ENCODE measurements around the gene ACKR2.

ACKR2 gene

DNA sequence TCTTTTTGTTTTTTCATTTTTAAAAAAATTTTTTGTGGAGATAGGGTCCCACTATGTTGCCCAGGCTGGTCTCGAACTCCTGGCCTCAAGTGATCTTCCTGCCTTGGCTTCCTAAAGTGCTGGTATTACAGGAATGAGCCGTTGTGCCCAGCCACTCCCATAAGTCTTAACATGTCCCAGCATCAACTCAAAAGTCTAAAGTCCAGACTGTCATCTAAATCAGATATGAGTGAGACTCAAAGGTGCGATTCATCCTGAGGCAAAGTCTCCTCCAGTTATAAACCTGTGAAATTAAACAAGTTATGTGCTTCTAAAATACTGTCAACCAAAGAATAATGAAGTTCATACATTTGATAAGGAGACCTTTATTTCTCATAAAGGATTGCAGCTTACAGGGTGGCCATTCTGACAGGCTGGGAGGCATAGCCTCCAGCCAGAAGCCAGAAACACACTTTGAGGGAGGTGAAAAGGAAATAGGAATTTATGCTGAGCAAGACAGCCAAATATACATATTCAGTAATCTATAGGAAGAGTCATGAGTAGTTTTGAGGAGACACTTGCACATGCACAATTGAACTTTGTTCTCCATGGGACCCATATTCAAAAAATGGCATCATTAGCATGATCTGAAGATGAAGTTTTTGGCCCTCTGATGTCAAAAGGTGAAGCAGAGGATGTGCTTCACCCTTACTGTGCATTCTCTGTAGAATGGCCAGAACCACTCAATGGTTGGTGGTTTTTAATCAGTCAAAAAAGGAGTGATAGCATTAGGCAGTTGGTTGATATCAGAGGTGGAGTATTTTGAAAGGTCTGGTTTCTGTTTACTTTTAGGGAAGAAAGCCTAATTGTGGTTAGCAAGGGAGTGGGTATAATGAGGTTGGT, 85.7 kb downstream of the ACKR2 start:
- no peak for DNase-seq

DNA sequence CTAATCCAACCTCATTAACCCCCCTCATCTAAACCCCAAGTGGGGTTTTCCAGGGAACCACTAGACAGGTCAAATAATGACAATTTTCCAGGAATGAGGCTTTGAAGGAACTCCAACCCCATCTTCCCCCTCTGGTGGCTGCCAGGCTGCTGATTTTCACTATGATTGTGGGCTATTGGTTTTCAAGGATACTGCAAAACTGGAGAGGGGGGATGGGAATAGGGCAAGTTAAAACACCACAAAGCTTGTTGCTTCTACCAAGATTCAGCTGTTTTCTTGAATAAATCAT, 86.3 kb downstream of the ACKR2 start:
- DNase-seq = no peak

DNA sequence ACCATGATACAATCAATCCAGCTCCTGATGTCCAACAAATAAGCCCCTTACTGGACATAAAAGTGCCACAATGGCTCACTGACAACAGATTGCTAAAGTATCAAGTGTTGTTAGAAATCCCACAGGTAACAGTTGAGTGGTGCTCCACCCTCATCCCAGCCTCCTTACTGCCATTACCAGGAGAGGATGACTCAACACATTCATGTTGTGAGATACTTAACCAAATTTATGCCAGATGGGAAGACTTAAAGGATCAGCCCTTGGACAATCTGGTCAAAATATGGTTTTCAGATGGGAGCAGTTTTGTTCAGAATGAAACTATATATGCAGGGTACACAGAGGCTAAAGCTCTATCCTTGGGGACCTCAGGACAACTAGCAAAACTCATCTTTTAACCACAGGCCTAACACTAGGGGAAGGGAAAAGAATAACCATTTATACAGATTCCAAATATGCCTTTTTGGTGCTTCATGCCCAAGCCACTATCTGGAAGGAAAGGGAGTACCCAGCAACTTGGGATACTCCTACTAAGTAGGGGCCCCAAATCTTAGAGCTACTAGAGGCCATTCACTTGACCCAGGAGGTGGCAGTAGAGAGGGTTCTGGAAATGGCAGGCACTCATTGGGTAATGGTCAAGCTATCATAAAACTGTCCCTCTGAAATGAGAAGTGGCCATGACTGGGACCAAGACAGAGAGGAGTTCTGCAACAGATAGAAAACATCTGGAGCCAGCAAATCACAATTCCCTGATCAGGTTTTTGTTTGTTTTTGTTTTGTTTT, 89.8 kb downstream of the ACKR2 start:
- DNase-seq = no peak

DNA sequence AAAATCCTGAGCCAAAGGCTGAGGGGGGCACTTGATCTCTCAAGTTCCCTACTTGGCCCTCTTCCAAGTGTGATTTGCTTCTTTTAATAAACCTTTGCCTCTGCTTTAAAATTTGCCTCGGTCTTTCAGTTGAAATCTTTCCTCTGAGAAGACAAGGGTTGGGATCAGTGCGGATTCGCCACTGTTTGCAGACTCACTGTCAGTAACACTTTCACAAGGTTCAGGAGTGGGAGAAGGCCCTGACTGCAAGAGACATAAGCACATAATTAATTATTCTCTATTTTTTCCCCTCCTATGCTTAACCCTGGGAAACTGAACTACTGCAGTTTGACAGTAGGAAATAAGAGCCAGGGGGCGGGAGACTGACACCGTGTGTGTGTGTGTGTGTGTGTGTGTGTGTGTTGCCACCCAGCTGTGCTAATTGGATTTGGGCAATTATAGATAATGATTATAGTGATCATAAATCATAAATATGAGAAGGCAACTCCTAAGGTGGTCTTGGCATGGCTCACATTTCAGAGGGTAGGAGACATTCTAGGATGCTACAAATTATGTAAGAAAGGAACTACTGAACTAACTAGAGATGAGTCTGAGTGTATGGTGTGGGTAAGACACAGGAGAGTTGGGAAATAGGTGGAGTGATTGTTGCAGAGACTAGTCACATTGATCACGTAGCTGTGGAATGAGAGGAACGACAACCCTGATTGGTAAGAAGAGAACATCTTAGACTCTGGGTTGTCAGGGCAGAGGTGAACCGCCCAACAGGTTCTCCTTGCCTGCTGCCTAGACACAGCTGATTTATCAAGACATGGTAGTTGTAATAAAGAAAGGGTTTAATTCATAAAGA, 91.2 kb downstream of the ACKR2 start:
- DNase-seq = no peak

DNA sequence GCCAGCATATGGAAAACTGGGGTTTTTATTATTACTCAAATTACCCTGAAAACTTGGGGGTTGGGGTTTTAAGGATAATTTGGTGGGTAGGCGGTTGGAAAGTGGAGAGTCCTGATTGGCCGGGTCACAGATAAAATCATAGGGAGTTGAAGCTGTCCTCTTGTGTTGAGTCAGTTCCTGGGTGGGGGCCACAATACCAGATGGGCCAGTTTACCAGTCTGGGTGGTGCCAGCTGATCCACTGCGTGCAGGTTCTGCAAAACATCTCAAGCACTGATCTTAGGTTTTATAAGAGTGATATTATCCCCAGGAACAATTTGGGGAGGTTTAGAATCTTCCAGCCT, 91.8 kb downstream of the ACKR2 start:
- DNase-seq = peak; percentile 55

DNA sequence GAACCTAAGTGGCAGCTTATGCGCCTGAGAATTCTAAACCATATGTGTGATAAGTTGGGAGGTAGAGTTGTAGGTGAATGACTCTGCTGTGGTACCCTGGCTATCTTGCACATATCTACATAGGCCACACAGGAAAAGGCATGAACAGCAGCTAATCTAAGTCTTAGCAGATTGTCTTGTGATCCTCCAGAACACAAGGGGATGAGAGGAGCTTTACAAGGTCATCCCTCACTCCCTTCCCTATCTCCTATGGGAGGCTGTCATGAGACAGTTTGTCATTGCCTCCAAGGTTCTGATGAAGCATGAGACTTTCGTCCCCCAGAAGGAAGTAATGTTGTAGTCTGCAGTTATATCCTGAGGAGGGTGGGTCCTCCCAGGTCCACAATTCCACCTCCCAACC, 93.0 kb downstream of the ACKR2 start:
- DNase-seq = no peak

DNA sequence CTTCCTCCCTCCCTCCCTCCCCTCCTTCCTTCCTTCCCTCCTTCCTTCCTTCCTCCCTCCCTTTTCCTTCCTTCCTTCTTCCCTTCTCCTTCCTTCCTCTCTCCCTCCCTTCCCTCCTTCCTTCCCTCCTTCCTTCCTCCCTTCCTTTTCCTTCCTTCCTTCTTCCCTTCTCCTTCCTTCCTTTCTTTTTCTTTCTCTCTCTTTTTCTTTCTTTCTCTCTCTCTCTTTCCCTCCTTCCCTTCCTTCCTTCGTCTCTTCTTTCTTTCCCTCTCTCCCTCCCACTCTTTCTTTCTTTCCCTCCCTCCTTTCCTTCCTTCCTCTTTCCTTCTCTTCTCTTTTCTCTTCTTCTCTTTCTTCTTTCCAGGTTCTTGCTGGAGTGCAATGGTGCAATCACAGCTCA, 94.8 kb downstream of the ACKR2 start:
- no peak for DNase-seq

DNA sequence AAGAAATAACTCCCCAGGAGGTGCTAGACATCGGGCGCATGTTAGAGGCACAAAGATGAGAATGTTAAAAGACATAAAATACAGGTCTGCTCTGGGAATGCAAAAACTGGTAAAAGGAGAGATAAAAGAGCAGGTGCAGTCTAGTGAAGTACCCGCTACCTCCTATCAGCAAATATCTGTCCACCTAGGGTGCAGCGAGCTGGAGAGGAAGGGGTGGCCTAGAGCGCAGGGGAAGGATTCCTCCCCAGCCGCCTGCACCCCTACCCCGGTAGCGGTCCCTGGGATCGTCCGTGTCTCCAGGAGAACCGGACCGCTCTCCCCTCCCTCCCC, 96.5 kb downstream of the ACKR2 start:
- no peak for DNase-seq

DNA sequence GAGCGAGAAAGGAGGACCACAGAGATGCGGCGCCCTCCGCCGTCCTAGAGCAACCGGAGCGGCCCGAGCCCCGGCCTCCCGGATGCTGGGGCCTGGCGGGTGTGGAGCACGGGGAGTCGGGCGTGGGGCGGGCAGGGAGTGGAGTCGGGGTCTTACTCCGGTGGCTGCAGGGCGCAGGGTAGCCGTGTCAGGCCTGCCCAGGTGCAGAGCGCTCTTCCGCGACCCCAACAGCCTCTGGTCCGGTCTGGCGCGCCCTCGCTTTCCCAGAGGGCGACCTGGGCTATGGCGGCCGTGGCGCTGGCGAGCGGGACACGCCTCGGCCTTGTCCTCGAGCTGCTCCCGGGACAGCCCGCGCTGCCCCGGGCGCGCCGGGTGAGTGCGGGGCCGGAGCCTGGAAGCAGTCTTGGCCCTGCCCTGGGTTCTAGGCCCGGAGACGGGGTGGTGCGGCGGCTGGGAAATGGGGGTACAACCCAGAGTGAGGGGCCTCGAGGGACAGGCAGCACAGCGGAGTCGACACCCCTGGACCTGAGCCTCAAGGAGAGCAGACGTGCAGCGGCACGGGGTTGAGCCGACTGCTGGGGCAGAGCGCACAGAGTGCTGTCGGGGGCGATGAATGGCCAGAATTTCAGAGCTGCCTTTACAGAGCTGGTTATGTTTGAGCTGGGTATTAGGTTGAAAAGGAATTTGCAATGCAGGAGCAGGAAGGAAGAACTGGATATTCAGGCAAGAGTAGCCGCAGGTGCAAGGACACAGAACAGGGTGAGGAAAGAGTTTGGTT, 97.0 kb downstream of the ACKR2 start, which contains the start of gene ZNF662:
Gene ZNF662, plus strand, starts transcription at position 73 of the 778 bp plus-strand sequence. CDS start 1,973 bp downstream, outside the sequence.
- DNase-seq = no peak

DNA sequence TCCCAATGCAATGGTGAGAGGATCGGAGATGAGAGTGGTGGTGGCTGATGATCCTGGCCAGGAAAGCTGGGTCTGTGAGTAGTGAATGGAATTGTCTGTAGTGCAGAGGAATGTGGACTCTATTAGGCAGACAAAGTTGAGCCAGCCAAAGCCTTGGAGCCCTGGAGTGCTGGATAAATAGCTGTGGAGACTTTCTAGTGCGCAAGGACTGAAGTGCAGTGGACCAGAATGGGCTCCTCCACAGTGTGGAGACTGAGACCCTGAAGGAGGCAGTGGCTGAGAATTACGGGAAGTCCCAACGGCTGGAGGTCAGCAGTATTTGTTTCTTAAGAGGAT, 97.6 kb downstream of the ACKR2 start:
- DNase-seq = no peak

DNA sequence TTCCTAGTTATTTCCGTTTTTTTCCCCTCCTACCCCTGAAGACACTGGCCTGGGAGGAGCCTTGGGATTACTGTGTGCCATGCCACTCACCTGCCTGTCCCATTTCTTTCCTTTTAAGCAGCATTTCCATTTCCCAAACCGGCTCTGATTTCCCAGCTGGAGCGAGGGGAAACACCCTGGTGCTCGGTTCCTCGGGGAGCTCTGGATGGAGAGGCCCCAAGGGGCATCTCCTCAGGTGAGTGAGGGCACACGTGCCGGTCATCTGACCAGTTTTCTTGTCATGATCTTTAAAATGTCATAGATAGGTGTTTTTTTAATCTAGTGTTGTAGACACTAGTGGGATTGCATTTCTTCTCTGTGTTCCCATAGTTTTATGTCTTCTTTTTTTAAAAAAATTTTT, 99.4 kb downstream of the ACKR2 start:
- DNase-seq = no peak

DNA sequence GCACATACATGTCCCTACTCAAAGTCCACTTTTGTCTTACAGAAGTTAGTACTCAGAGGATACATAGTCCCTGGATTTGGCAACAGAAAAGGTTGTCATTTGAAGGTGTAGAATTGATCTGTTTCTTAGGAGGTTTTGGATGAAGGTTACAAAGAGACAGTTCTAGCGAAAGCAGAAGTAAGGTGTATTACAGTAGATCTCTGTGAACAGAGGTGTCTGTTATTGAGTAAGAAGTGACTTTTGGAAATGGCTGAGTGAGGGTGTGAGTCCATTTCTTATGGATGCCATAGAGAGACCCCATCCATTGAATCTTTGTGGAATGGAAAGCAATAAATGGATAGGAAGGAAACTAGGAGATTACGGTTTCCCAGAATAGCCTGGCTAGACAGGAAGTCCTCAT, 102.3 kb downstream of the ACKR2 start:
- no peak for DNase-seq

DNA sequence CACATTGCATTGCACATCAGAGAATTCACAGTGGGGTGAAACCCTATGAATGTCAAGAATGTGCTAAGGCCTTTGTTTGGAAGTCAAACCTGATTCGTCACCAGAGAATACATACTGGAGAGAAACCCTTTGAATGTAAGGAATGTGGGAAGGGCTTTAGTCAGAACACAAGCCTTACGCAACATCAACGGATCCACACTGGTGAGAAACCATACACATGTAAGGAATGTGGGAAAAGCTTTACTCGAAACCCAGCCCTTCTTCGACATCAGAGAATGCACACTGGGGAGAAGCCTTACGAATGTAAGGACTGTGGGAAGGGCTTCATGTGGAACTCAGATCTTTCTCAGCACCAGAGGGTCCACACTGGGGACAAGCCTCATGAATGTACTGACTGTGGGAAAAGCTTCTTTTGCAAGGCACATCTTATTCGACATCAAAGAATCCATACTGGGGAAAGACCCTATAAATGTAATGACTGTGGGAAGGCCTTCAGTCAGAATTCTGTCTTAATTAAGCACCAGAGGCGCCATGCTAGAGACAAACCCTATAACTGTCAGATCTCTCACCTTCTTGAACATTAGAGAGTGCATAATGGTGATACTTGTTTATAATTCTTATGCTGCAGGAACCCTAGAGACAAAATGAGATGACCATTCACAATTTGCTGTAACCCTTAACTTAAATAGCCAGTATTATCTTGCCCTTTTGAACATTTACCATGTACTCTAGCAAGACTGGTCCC, 105.7 kb downstream of the ACKR2 start:
- no peak for DNase-seq
